WTC11 (cell line): ENCODE measurements around the gene ADGRL3.

ENCODE experiments used
- CTCF ChIP-seq: fragments of 200-600 bp; IDR thresholded peaks from 2 replicates; pipeline ENCODE4 v1.8.0; 2022; ENCODE audit warnings: antibody characterized with exemption
- PREB ChIP-seq: sonication (generic); formaldehyde crosslinking; IDR thresholded peaks from 2 replicates; pipeline ENCODE4 v1.8.1; 2022; ENCODE audit warnings: mild to moderate bottlenecking, missing genetic modification reagents, moderate library complexity, borderline replicate concordance
- ZSCAN18 ChIP-seq: fragments of 250-450 bp; sonication (Bioruptor Pico); IDR thresholded peaks from 2 replicates; pipeline ENCODE4 v2.1.2; 2022; ENCODE audit warnings: mild to moderate bottlenecking, moderate library complexity

- TF ChIP-seq ZSCAN18 (CRISPR knock-in tag), result no peak
- TF ChIP-seq CTCF, result no peak; the same call in 1 of the 2 replicates
- TF ChIP-seq PREB (CRISPR knock-in tag), result no peak
Measured at GRCh38 chr4:61517144-61517543, 317.0 kb downstream of the ADGRL3 start.
